Left lung (tissue), 10 donors: ENCODE measurements around the gene CLEC2L. TPM values are rescaled to one million over a fixed set of nuclear protein-coding genes. Genes with fewer than 3 reads are reported as not detected.

Experiments used
- ATAC-seq: fragments of 200-7000 bp; cut with Tn5 transposase; one replicate; pipeline ENCODE4 v1.9.1; 2020; ENCODE audit warnings: moderate library complexity
- DNase-seq, 4 donors: peaks; one replicate each; pipeline ENCODE4 v3.0.0-alpha.2; 2013 to 2020
- H3K27ac ChIP-seq, 2 donors: fragments of 200-600 bp; sonication (generic) in 1 of 2; one replicate each; pipeline versions ENCODE4 v1.5.0 to v1.8.0; 2020 to 2021
- H3K27me3 ChIP-seq, 2 donors: fragments of 200-600 bp; sonication (generic) in 1 of 2; one replicate each; pipeline versions ENCODE4 v1.5.0 to v1.8.0; 2020 to 2021
- H3K36me3 ChIP-seq, 2 donors: fragments of 200-600 bp; sonication (generic) in 1 of 2; one replicate each; pipeline versions ENCODE4 v1.5.0 to v1.8.0; 2020 to 2021
- H3K4me1 ChIP-seq, 2 donors: fragments of 200-600 bp; one replicate each; pipeline ENCODE4 v1.8.0; 2021
- H3K4me3 ChIP-seq, 2 donors: fragments of 200-600 bp; sonication (generic) in 1 of 2; one replicate each; pipeline versions ENCODE4 v1.5.0 to v1.8.0; 2020 to 2021; ENCODE audit warnings: mild to moderate bottlenecking in 1 of 2
- H3K9me3 ChIP-seq, 2 donors: fragments of 200-600 bp; sonication (generic) in 1 of 2; one replicate each; pipeline versions ENCODE4 v1.5.0 to v1.8.0; 2020 to 2021
- intact Hi-C, 2 donors: fragments of 100-400 bp; cut with DNase I; formaldehyde crosslinking; loops; one replicate each; pipeline versions ENCODE4 v1.11.2 to v1.14.2; 2022
- polyA plus RNA-seq, 6 donors: library from polyadenylated mRNA; unstranded; fragments of 120-200 nt; gene quantifications; one replicate each; pipeline ENCODE4 v1.2.1, GENCODE V29; 2013; ENCODE audit not compliant: insufficient read length in 6 of 6
- total RNA-seq, 2 donors: library from RNA; stranded (reverse); fragmentation: NEBNext Ultra II Directional; extraction: Animal tissue kit (Norgen Biotek cat#: 25700); gene quantifications; one replicate each; pipeline ENCODE4 v1.2.1, GENCODE V29; 2021
- TF ChIP-seq, protein P1 (sequence below), 2 donors: fragments of 200-600 bp; sonication (generic) in 1 of 2; IDR thresholded peaks; one replicate each; pipeline versions ENCODE4 v1.5.0 to v1.8.0; 2021; ENCODE audit warnings: antibody characterized with exemption in 2 of 2
- donor health status: DM: no; HTN: yes; CAD: no.
- donor health status: DM: no; HTN: no; CAD: no.

The CLEC2L gene
- total and polyA plus RNA-seq, 8 donors: 0.20 to 0.45 (median 0.35) TPM; not detected in 1

- H3K27ac ChIP-seq: no peak overlapping the region
- DNase-seq (no peak), ATAC-seq (no peak)
- TF ChIP-seq, protein P1, sequence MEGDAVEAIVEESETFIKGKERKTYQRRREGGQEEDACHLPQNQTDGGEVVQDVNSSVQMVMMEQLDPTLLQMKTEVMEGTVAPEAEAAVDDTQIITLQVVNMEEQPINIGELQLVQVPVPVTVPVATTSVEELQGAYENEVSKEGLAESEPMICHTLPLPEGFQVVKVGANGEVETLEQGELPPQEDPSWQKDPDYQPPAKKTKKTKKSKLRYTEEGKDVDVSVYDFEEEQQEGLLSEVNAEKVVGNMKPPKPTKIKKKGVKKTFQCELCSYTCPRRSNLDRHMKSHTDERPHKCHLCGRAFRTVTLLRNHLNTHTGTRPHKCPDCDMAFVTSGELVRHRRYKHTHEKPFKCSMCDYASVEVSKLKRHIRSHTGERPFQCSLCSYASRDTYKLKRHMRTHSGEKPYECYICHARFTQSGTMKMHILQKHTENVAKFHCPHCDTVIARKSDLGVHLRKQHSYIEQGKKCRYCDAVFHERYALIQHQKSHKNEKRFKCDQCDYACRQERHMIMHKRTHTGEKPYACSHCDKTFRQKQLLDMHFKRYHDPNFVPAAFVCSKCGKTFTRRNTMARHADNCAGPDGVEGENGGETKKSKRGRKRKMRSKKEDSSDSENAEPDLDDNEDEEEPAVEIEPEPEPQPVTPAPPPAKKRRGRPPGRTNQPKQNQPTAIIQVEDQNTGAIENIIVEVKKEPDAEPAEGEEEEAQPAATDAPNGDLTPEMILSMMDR (IDR thresholded peaks at IDR 0.05): no peak
- H3K27me3 ChIP-seq: no peaks in the 10 kb centered on the region
- no peaks in the 10 kb centered on the region for H3K9me3 ChIP-seq
- no peak overlapping the region for H3K4me3 ChIP-seq
- intact Hi-C loops: no loop called here
- H3K4me1 ChIP-seq: no peaks in the 10 kb centered on the region
- no peaks in the 10 kb centered on the region for H3K36me3 ChIP-seq
Observed at GRCh38 chr7:139536152-139536551, 12.7 kb downstream of the CLEC2L start.

DNA sequence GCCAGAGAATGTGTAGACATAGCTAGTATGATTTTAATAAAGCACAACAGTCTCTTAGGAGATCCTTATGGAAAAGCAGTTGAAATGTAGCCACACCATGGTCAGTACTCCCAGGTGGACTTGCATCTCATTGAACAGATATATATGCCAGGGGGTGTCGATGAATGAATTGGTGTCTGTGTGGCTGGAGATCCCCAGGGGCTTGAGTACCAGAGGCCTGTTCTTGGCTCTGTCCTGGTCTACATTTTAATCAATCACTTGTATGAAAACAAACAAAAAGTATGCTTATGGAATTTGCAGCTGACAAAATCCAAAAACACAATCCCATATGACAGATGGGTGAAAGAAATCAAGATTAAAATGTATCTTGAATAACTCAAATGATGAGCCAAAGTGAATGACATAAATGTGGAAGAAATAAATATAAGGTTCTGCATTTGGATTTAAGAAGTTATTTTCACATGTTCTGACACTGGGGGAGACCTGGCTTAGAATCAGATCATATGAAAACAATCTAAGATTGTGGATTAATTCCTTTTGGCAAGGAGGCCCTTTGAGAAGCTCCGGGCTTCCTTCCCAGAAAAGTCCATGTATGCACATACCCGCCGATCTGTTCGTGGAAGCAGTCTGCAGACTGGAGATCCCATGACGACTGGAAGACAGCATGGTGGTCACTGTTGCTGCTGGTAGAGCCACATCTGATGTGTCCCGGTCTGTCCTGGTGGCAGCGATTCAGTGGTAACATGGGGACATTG is 15.6 kb downstream of the CLEC2L start:
- no peaks in the 10 kb centered on the region for H3K27me3 ChIP-seq
- H3K4me3 ChIP-seq: no peak overlapping the region
- no peaks in the 10 kb centered on the region for H3K36me3 ChIP-seq
- intact Hi-C loops: no loop called here
- TF ChIP-seq, protein P1 (IDR thresholded peaks at IDR 0.05): no peak
- DNase-seq: peak in 2 of 4 donors; percentile 43 to 65
- no peak overlapping the region for H3K27ac ChIP-seq
- no peaks in the 10 kb centered on the region for H3K9me3 ChIP-seq
- no peaks in the 10 kb centered on the region for H3K4me1 ChIP-seq
- no peak for ATAC-seq

- Histone ChIP-seq H3K27me3 (no peaks in the 10 kb centered on the region), H3K36me3 (no peaks in the 10 kb centered on the region), H3K27ac (no peak overlapping the region), H3K4me1 (no peaks in the 10 kb centered on the region), H3K9me3 (no peaks in the 10 kb centered on the region), H3K4me3 (no peak overlapping the region)
- intact Hi-C loops: no loop called here
- ATAC-seq (no peak), DNase-seq (no peak)
- TF ChIP-seq, protein P1 (IDR thresholded peaks at IDR 0.05): no peak
Observed at GRCh38 chr7:139540203-139540602, 16.7 kb downstream of the CLEC2L start.

- Histone ChIP-seq H3K36me3 (no peaks in the 10 kb centered on the region), H3K27me3 (no peaks in the 10 kb centered on the region), H3K9me3 (no peaks in the 10 kb centered on the region), H3K4me1 (no peaks in the 10 kb centered on the region), H3K4me3 (no peak overlapping the region), H3K27ac (no peak overlapping the region)
- DNase-seq (no peak), ATAC-seq (no peak)
- intact Hi-C loops: no loop called here
- TF ChIP-seq, protein P1 (IDR thresholded peaks at IDR 0.05): no peak
Observed at GRCh38 chr7:139541600-139542307, 18.3 kb downstream of the CLEC2L start.
